ENCODE measurements around the gene C1orf21.

C1orf21 gene

GRCh38 chr1:184562806-184563205, 176.0 kb downstream of the C1orf21 start:
- DNase-seq: no peak

- no peak for DNase-seq
Measured at GRCh38 chr1:184563308-184563707, 176.5 kb downstream of the C1orf21 start.

- DNase-seq: no peak
Measured at GRCh38 chr1:184567009-184567408, 180.2 kb downstream of the C1orf21 start.

GRCh38 chr1:184567637-184568036, 180.8 kb downstream of the C1orf21 start:
- DNase-seq: no peak

- no peak for DNase-seq
Measured at GRCh38 chr1:184568148-184568547, 181.3 kb downstream of the C1orf21 start.

GRCh38 chr1:184569106-184569505, 182.3 kb downstream of the C1orf21 start:
- DNase-seq: no peak

GRCh38 chr1:184574588-184574987, 187.8 kb downstream of the C1orf21 start:
- DNase-seq: no peak

- no peak for DNase-seq
Measured at GRCh38 chr1:184576822-184577221, 190.0 kb downstream of the C1orf21 start.

- no peak for DNase-seq
Measured at GRCh38 chr1:184577319-184577718, 190.5 kb downstream of the C1orf21 start.

- DNase-seq: no peak
Measured at GRCh38 chr1:184582411-184582810, 195.6 kb downstream of the C1orf21 start.

- no peak for DNase-seq
Measured at GRCh38 chr1:184583849-184584248, 197.0 kb downstream of the C1orf21 start.

GRCh38 chr1:184588701-184589100, 201.9 kb downstream of the C1orf21 start:
- DNase-seq: no peak

GRCh38 chr1:184590163-184590750, 203.4 kb downstream of the C1orf21 start:
- no peak for DNase-seq

GRCh38 chr1:184593597-184593996, 206.8 kb downstream of the C1orf21 start:
- DNase-seq: no peak

GRCh38 chr1:184595596-184595995, 208.8 kb downstream of the C1orf21 start:
- DNase-seq: no peak

GRCh38 chr1:184596950-184597645, 210.3 kb downstream of the C1orf21 start:
- DNase-seq: no peak

GRCh38 chr1:184597650-184598357, 211.0 kb downstream of the C1orf21 start:
- DNase-seq: no peak

- no peak for DNase-seq
Measured at GRCh38 chr1:184598403-184599193, 211.8 kb downstream of the C1orf21 start.

GRCh38 chr1:184604152-184604900, 217.5 kb downstream of the C1orf21 start:
- no peak for DNase-seq

GRCh38 chr1:184605941-184606340, 219.1 kb downstream of the C1orf21 start:
- no peak for DNase-seq

GRCh38 chr1:184606786-184607185, 220.0 kb downstream of the C1orf21 start:
- DNase-seq: no peak

- no peak for DNase-seq
Measured at GRCh38 chr1:184608581-184608980, 221.8 kb downstream of the C1orf21 start.

GRCh38 chr1:184608990-184609389, 222.2 kb downstream of the C1orf21 start:
- DNase-seq: no peak
